NCI-H2196 (cell line): ENCODE data around the gene SMG6.
"Not testable (repeated sequence)": the region's sequence is repeated elsewhere in the genome, so short reads cannot be mapped to it uniquely, and the experiment has no call there.

Experiments
- DNase-seq: peaks from one replicate; lab custom pipeline; 2025; ENCODE audit not compliant: unreplicated experiment; lab: John Stamatoyannopoulos, UW

The SMG6 gene

GRCh38 chr17:2151358-2152033 lies 152.1 kb downstream of the SMG6 start:
- no peak for DNase-seq

- no peak for DNase-seq
Observed at GRCh38 chr17:2150806-2151205, 152.8 kb downstream of the SMG6 start.

GRCh38 chr17:2149934-2150333 lies 153.7 kb downstream of the SMG6 start:
- DNase-seq = no peak

- DNase-seq = no peak
Observed at GRCh38 chr17:2146132-2146871, 157.3 kb downstream of the SMG6 start.

GRCh38 chr17:2144701-2145100 lies 158.9 kb downstream of the SMG6 start:
- DNase-seq = no peak

GRCh38 chr17:2143332-2143731 lies 160.3 kb downstream of the SMG6 start:
- DNase-seq = no peak

GRCh38 chr17:2142682-2143081 lies 160.9 kb downstream of the SMG6 start:
- not testable (repeated sequence) for DNase-seq

GRCh38 chr17:2140683-2141082 lies 162.9 kb downstream of the SMG6 start:
- no peak for DNase-seq

GRCh38 chr17:2138761-2139160 lies 164.8 kb downstream of the SMG6 start:
- peak; percentile 47 for DNase-seq

- DNase-seq = no peak
Observed at GRCh38 chr17:2138318-2138717, 165.3 kb downstream of the SMG6 start.

- no peak for DNase-seq
Observed at GRCh38 chr17:2137342-2138098, 166.1 kb downstream of the SMG6 start.

- DNase-seq = no peak
Observed at GRCh38 chr17:2136241-2136640, 167.3 kb downstream of the SMG6 start.

- no peak for DNase-seq
Observed at GRCh38 chr17:2128011-2128410, 175.6 kb downstream of the SMG6 start.

GRCh38 chr17:2125013-2125535 lies 178.5 kb downstream of the SMG6 start:
- DNase-seq = no peak

GRCh38 chr17:2124391-2124790 lies 179.2 kb downstream of the SMG6 start:
- no peak for DNase-seq

- DNase-seq = no peak
Observed at GRCh38 chr17:2123375-2124251, 180.0 kb downstream of the SMG6 start.

- peak; percentile 51 for DNase-seq
Observed at GRCh38 chr17:2122641-2123302, 180.8 kb downstream of the SMG6 start.

- DNase-seq = no peak
Observed at GRCh38 chr17:2120586-2121335, 182.8 kb downstream of the SMG6 start.

GRCh38 chr17:2113279-2113622 lies 190.3 kb downstream of the SMG6 start:
- no peak for DNase-seq

GRCh38 chr17:2111691-2112090 lies 191.9 kb downstream of the SMG6 start:
- DNase-seq = no peak
